ENCODE measurements around the gene SLC2A9. TPM values are rescaled to one million over a fixed set of nuclear protein-coding genes. Genes with fewer than 3 reads are reported as not detected.
"Not testable (repeated sequence)": the region's sequence is repeated elsewhere in the genome, so short reads cannot be mapped to it uniquely, and the experiment has no call there.

The SLC2A9 gene
- total and polyA plus RNA-seq, 2 of the 8 experiments (the other 6 are each of a cell fraction or from before 2014, with no cell fraction given): 0.20 to 0.26 TPM

DNA sequence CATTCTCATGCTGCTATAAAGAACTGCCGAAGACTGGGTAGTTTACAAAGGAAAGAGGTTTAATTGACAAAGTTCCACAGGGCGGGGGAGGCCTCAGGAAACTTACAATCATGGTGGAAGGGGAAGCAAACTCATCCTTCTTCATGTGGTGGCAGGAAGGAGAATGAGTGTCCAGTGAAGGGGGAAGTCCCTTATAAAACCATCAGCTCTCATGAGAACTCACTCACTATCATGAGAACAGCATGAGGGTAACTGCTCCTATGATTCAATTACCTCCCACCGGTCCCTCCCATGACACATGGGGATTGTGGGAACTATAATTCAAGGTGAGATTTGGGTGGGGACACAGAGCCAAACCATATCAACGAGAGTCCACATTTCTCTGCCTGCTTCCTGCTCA lies 120.7 kb downstream of the SLC2A9 start:
- H2BK12ac ChIP-seq (ENCODE audit: low read depth, low read length); H3K9me3 ChIP-seq (ENCODE audit: insufficient read depth in 2 of 2, low read depth in 1 of 2, low read length in 1 of 2); H3K23me2 ChIP-seq (ENCODE audit: low read depth, low read length); H3K27me3 ChIP-seq (replicated peaks in 1 of 4; ENCODE audit: control insufficient read depth in 3 of 4, extremely low read depth in 1 of 4, insufficient read depth in 3 of 4, low read length in 3 of 4); H3K4me2 ChIP-seq (ENCODE audit: insufficient read depth in 1 of 2, low read depth in 2 of 2, low read length in 2 of 2); H2AK5ac ChIP-seq (ENCODE audit: low read depth, low read length); H2BK20ac ChIP-seq (ENCODE audit: low read length); H2BK5ac ChIP-seq (ENCODE audit: low read depth, low read length); H3K27ac ChIP-seq (ENCODE audit: low read depth, low read length); H3K79me2 ChIP-seq (ENCODE audit: control insufficient read depth in 1 of 2, insufficient read depth in 2 of 2, low read length in 2 of 2); H3K79me1 ChIP-seq (ENCODE audit: low read depth, low read length); H3K56ac ChIP-seq (replicated peaks; ENCODE audit: insufficient read length, low read depth, low read length); DNase-seq (ENCODE audit: low read depth in 1 of 2, low spot score in 2 of 2); POLR2A ChIA-PET (ENCODE audit: partially characterized antibody); H3K36me3 ChIP-seq (ENCODE audit: control insufficient read depth in 2 of 4, insufficient read depth in 4 of 4, low read length in 3 of 4); H3K4me1 ChIP-seq (replicated peaks in 1 of 4; ENCODE audit: control insufficient read depth in 3 of 4, insufficient read depth in 4 of 4, low read length in 3 of 4); H3K18ac ChIP-seq (ENCODE audit: extremely low read depth, low read length); H3K14ac ChIP-seq (ENCODE audit: insufficient read length); H4K5ac ChIP-seq (ENCODE audit: insufficient read length, low read depth, low read length); H4K91ac ChIP-seq (replicated peaks; ENCODE audit: insufficient read length, low read length); H3K4me3 ChIP-seq (ENCODE audit: extremely low read depth in 1 of 4, insufficient read depth in 2 of 4, low read depth in 3 of 4, low read length in 4 of 4); H3K4ac ChIP-seq (replicated peaks; ENCODE audit: insufficient read length, low read depth, low read length); H4K20me1 ChIP-seq (replicated peaks in 1 of 2; ENCODE audit: control insufficient read depth in 1 of 2, insufficient read depth in 2 of 2, low read length in 2 of 2); H2AFZ ChIP-seq (ENCODE audit: low read length); H3K23ac ChIP-seq (ENCODE audit: insufficient read length); FAIRE-seq; H3K9ac ChIP-seq (replicated peaks in 1 of 4; ENCODE audit: extremely low read depth in 1 of 4, low read depth in 3 of 4, low read length in 3 of 4); H2BK15ac ChIP-seq (ENCODE audit: low read length); H4K8ac ChIP-seq (ENCODE audit: extremely low read depth, insufficient read depth, low read length); H2BK120ac ChIP-seq (replicated peaks; ENCODE audit: low read depth, low read length): not testable (repeated sequence)
- CTCF ChIA-PET (ENCODE audit: partially characterized antibody): interaction anchor here (0.6 to 6.7 kb wide), 12 partner anchors 10 to 368 kb away, joined by 3 to 77 read pairs (median 6); no protein-coding TSS in a partner anchor
- WGBS, 2 experiments (ENCODE audit: extremely low coverage in 1 of 2, insufficient coverage in 1 of 2, insufficient read length in 1 of 2, insufficient replicate concordance in 2 of 2, low coverage in 1 of 2, low lambda C conversion rate in 2 of 2, missing lambda C conversion rate in 1 of 2): 73% methylated on average over 4 of the region's 4 CpGs; no CpG with 5 or more reads in 1 of the 2 experiments
